Fibroblast of pulmonary artery (primary cell): ENCODE results near the gene ADAMTS10.

Source experiments
- DNase-seq: peaks from one replicate; pipeline ENCODE4 v3.0.0-alpha.2; 2010; ENCODE audit warnings: low read depth
- H3K4me3 ChIP-seq: replicated peaks from 2 replicates; pipeline ENCODE4 v1.5.1; 2011; ENCODE audit warnings: low read depth, mild to moderate bottlenecking, control low read depth, low read length, moderate library complexity
- TF ChIP-seq, protein P1 (sequence below): IDR thresholded peaks from 2 replicates; pipeline ENCODE4 v1.5.1; 2011; ENCODE audit warnings: mild to moderate bottlenecking, control low read depth, low read length, inconsistent platforms; ENCODE audit errors: missing control alignments

Gene ADAMTS10

DNA sequence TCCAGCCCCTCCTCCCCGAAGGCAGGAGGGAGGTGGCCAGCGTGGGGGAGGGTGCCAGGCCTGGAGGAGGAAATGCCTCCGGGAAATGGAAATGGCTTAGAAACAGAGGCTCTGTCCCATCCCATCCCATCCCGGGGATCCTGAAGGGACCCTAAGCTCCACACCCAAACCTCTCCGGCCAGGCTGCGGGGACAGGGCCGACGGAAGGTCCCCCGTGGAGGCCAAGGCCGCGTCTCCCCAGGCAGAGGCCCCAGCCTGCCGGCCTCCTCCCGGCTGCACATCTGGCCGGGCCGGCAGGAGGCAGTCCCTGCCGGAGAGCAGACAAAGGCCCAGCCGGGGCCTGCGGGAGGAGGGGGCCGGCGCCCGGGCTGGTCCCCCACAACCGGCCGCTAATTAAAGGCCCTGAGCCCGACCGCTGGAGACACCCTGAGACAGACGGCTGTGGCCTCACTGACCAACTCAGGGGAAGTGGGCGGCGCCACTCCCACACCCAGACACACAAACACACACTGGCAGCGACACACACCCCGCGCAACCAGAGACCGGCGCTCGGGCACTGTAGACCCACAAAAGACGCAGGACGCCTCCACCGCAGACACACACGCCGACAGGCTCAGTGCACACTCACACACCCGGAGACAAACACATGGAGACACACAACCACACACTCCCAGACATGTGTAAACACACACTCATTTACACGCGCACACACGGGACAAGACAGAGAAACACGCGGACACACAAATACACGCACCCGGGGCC is 1.1 kb downstream of the ADAMTS10 start:
- H3K4me3 ChIP-seq = peak overlapping the region; percentile 88
- DNase-seq = peak; percentile 71
- TF ChIP-seq, protein P1, sequence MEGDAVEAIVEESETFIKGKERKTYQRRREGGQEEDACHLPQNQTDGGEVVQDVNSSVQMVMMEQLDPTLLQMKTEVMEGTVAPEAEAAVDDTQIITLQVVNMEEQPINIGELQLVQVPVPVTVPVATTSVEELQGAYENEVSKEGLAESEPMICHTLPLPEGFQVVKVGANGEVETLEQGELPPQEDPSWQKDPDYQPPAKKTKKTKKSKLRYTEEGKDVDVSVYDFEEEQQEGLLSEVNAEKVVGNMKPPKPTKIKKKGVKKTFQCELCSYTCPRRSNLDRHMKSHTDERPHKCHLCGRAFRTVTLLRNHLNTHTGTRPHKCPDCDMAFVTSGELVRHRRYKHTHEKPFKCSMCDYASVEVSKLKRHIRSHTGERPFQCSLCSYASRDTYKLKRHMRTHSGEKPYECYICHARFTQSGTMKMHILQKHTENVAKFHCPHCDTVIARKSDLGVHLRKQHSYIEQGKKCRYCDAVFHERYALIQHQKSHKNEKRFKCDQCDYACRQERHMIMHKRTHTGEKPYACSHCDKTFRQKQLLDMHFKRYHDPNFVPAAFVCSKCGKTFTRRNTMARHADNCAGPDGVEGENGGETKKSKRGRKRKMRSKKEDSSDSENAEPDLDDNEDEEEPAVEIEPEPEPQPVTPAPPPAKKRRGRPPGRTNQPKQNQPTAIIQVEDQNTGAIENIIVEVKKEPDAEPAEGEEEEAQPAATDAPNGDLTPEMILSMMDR = peak; percentile 18

DNA sequence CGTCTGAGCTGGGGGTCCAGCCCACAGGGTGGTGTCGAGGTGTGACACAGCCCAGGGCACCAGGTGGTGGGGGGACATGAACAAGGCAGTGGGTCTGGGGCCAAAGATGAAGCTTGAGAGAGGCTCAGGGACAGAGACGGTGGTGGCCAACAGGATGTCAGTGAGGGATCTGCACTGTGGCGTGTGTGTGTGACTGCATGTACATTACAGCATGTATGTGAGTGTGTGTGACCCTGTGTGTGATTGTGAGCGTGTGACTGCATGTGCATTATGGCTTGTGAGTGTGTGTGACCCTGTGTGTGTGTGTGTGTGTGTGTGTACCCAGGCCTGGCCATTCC is 1.6 kb downstream of the ADAMTS10 start:
- TF ChIP-seq, protein P1 = no peak
- H3K4me3 ChIP-seq = peak overlapping the region; percentile 88
- DNase-seq = no peak

DNA sequence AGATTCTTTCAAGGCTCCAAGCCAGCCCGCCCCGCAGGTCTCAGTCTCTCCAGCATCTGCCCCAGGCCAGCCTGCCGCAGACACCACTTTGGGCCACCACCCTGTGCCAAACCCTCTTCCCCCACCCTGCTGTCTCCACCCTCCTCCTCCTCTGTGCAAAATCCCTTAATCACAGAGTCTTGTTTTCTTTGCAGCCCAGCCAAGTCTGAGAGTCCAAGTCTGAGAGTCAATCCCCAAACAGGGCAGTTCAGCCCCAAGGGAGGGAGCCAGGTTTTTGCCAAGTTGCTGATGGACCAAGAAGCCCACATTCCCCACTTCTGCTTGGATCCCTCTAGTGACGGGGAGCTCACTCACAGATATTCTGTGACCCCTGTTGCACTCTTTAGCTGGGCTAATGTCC is 3.1 kb downstream of the ADAMTS10 start:
- no peak overlapping the region for H3K4me3 ChIP-seq
- peak; percentile 73 for DNase-seq
- TF ChIP-seq, protein P1 = no peak

DNA sequence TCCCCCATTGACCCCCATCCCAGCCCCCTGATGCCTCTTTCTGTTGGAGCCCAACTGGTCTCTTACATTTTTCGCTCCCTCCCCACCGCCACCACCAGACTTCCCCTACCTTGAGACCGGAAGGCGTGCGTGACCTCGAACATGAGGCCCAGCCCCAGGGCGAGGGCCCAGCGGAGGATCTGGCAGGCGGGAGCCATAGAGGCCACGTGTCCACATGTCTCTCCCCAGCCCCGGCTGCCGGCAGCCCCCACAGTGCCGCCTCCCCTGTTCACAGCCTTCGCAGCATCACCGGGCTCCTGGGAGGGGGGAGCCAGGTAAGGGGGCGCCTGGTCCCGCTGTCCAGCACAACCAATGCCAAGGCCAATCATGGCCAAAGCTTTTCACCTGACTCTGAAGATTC is 5.0 kb downstream of the ADAMTS10 start:
- DNase-seq = no peak
- TF ChIP-seq, protein P1 = no peak
- no peak overlapping the region for H3K4me3 ChIP-seq

DNA sequence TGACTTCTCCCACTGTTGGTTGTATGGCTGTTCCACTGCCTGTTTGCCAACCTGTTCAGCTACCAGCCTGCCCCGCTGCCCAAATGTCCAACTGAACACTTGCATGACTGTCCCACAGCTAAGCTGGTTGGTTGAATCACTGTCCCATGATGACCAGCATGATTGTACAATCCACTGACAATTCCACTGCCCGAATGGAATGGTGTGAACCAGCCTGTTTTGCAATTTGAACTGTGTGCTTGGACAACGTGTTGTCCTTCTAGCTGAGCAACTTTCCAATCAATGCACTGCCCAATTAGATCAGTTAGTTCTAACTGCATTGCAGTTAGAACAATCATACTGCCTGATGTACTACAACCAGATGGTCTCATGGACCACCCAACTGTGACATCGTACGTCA is 8.7 kb downstream of the ADAMTS10 start:
- TF ChIP-seq, protein P1 = no peak
- H3K4me3 ChIP-seq = no peak overlapping the region
- DNase-seq = no peak

DNA sequence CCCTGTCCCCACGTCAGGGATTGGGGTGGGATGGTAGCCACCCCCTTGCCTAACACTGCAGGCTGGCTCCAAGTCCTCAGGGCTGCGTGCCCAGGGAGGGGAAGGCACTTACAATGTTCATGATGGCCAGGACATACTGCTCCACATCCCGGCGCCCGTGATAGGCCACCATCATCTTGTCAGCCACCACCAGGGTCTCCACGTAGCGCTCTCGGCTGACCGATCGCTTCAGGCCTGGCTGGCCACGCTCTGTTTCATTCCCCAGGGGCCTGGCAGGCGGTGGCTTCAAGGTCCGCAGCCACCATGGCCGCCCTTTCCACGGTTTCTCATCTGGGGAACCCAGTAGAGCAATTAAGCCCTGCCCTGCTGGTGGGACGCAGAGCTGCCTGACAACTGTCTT is 9.7 kb downstream of the ADAMTS10 start:
- DNase-seq = no peak
- H3K4me3 ChIP-seq = no peak overlapping the region
- TF ChIP-seq, protein P1 = no peak

DNA sequence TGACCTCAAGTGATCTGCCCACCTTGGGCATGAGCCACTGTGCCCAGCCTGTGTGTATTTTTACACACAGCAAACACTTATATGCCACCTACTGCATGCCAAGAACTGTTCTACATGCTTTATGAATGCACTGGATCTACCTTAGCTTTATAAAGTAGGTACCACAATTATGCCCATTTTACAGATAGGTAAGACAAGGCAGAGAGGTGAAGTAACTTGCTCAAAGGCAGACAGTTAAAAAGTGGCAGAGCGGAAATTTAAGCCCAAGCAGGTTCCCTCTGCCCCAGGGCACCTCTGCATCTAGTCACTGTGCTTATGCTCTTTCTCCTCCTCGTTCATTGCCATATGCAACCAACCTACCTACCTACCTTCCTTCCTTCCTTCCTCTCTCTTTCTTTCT is 10.5 kb downstream of the ADAMTS10 start:
- TF ChIP-seq, protein P1 = no peak
- DNase-seq = no peak
- no peak overlapping the region for H3K4me3 ChIP-seq
